Stomach (tissue), 4 donors: ENCODE results near the gene GOLGA2.

ENCODE experiments used
- EP300 ChIP-seq: sonication (generic); formaldehyde crosslinking; IDR thresholded peaks from one replicate; pipeline ENCODE4 v1.6.1; 2017; ENCODE audit warnings: antibody characterized with exemption
- POLR2A ChIP-seq, 4 donors: fragments of 450-650 bp; IDR thresholded peaks; one replicate each; pipeline ENCODE4 v1.6.1; 2016; ENCODE audit warnings: antibody characterized with exemption in 4 of 4, control low read depth in 2 of 4, mild to moderate bottlenecking in 1 of 4, moderate library complexity in 1 of 4
- POLR2AphosphoS5 ChIP-seq, 3 donors: sonication (generic); formaldehyde crosslinking; IDR thresholded peaks; one replicate each; pipeline ENCODE4 v1.6.1; 2016; ENCODE audit warnings: antibody characterized with exemption in 3 of 3
- TF ChIP-seq, protein P1 (sequence below), 7 experiments: fragments of 450-650 bp in 4 of 7; fragments of 200-600 bp in 3 of 7; sonication (generic) in 3 of 7; IDR thresholded peaks; one replicate each; pipeline ENCODE4 v1.5.1; 2016 to 2019; ENCODE audit warnings: antibody characterized with exemption in 7 of 7, control low read depth in 2 of 7, mild to moderate bottlenecking in 1 of 7

DNA sequence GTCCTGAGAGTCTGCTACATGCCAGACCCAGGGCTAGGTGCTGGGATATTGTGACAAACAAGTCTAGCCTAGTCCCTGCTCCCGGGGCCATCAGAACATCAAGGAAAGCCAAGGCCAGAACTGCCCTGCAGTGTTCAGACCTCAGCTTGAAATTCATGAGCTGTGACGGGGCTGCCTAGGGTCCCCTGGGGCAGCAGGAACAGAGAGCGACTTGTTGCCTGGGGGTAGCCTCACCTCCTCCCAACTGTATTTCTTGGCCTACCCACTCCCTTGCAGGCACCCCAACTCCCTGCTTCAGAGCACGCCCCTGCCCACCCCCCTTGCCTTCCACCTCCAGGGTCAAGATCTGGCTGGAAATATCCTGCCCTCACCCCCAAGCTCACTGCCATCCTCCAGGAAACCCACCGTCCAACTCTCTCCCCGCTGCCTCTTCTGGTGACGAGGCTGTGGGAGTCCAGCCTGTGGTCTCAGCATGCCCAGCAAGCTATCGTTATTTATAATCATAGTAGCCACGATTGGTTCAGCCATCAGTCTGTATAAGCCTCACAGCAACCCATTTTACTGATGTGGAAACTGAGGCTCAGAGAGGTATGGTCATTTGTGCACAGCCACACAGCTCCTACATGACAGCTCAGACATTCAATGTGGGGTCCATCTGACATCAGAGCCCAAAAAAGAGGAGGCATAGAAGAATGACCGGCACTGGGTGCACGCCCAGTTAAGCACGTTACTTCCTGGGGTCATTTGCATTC lies 61.9 kb downstream of the GOLGA2 start:
- TF ChIP-seq POLR2A (IDR thresholded peaks at IDR 0.05) (no peak), POLR2AphosphoS5 (IDR thresholded peaks at IDR 0.05) (no peak), EP300 (no peak)
- TF ChIP-seq, protein P1, sequence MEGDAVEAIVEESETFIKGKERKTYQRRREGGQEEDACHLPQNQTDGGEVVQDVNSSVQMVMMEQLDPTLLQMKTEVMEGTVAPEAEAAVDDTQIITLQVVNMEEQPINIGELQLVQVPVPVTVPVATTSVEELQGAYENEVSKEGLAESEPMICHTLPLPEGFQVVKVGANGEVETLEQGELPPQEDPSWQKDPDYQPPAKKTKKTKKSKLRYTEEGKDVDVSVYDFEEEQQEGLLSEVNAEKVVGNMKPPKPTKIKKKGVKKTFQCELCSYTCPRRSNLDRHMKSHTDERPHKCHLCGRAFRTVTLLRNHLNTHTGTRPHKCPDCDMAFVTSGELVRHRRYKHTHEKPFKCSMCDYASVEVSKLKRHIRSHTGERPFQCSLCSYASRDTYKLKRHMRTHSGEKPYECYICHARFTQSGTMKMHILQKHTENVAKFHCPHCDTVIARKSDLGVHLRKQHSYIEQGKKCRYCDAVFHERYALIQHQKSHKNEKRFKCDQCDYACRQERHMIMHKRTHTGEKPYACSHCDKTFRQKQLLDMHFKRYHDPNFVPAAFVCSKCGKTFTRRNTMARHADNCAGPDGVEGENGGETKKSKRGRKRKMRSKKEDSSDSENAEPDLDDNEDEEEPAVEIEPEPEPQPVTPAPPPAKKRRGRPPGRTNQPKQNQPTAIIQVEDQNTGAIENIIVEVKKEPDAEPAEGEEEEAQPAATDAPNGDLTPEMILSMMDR (IDR thresholded peaks at IDR 0.05) = no peak
